HG03103 (cell line): ENCODE data around the gene KPNA3.

Source experiments
- ATAC-seq: cut with Tn5 transposase; IDR thresholded peaks from one replicate; pipeline ENCODE4 v1.9.1; 2021; ENCODE audit warnings: low read depth; ENCODE audit not compliant: unreplicated experiment

Gene KPNA3

GRCh38 chr13:49681842-49682435, 110.5 kb downstream of the KPNA3 start:
- ATAC-seq, result no peak

DNA sequence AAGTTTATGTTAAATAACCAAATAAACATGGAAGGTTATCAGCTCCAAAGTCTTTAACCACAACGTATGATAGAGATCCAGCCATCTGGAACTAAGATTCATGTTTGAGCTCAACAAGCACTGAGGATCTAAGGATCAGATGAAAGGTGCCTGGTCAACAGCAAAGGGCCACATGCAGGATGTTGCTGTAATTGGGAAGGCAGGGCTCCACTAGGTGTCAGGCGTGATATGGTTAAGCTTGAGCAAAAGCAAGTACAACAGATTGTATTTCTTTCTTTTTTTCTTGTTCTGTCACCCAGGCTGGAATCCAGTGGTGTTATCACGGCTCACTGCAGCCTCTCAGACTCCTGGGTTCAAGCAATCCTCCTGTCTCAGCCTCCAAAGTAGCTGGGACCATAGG, 113.2 kb downstream of the KPNA3 start:
- ATAC-seq, result no peak

GRCh38 chr13:49678191-49678914, 114.1 kb downstream of the KPNA3 start:
- ATAC-seq, result no peak

DNA sequence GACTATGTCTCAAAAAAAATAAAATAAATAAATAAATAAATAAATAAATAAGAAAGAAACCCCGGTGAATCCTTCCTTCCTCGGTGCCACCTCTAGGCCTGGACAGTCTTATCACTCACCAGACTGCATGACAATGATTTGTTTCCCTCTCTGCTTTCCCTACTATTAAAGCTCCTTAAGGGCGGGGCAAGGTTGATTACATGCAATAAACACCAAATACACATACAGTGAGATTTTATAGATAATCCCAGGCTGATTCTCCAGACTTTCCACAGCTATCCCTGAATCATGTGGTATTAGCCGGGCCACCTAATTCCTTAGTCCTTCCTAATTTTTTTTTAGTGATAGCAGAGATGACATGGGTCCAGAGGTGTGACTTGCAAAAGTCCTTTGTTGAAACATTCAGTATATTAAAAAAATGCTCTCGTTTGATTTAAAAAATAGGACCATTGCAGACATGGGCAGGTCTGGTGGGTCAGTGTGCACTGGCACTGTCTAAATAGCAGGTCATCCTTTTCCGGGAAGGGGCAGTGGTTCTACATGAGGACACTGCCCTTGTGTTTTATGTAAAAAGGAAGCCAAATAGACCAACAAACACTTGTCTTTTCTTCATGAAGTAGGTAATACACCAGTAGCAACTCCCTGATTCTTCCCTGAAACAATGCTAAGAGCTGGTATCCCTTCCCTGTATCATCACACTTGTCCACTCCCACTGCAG, 115.7 kb downstream of the KPNA3 start:
- ATAC-seq, result no peak

DNA sequence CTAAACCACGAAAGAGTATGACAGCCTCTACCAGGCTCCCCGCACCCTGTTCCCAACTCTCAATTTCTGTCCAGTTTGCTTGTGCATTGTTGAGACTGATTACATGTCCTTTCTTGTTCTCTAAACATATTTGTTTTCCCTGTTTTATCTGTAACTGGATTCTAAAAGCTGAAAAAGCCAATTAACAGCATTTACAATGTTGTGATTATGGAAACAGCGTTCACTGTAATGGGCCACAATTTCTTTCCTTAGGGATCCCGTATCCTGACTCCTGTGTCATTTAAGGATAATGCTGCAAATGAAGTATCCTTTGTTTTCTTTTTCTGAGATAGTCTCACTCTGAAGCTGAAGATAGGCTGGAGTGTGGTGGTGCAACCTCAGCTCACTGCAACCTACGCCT, 121.7 kb downstream of the KPNA3 start:
- no peak for ATAC-seq

- ATAC-seq, result no peak
Measured at GRCh38 chr13:49669735-49670309, 122.7 kb downstream of the KPNA3 start.

- no peak for ATAC-seq
Measured at GRCh38 chr13:49667773-49668172, 124.7 kb downstream of the KPNA3 start.

DNA sequence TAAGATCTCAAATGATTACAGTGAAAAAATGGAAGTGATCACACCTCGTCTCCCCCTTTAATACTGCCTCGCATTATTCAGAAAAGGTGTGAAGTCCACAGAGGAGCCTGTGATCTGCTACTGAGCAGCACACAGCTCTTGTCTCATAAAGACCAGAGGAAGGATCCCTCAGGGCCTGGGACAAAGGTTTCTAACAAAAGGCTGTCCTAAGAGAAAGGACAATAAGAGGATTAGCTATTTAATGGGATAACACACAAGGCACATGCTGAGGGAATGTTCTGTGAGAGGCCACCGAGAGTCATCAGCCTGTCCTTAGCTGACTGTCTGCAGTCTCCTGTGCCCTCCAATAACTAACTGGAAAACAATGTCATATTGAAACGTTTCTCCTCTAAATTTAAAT, 127.9 kb downstream of the KPNA3 start:
- ATAC-seq, result no peak

DNA sequence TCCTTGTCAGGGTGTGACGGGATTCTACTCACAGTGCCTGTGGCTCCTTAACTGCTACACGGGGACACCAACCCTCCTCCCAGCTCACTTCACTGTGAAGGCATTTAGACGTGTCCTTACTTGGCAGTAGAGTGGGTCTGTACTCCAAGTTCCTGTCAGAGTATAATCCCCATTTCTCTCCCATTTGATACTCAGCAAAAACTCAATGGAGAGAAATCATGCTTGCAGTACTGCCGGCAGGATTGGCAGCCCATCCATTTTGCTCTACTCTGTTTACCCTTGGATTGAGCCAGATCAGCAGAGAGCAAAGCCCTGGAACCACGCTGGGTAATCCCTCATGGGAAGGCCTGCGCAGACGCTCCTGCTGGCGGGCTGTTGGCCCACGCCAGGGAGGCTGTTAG, 135.2 kb downstream of the KPNA3 start:
- ATAC-seq, result no peak

DNA sequence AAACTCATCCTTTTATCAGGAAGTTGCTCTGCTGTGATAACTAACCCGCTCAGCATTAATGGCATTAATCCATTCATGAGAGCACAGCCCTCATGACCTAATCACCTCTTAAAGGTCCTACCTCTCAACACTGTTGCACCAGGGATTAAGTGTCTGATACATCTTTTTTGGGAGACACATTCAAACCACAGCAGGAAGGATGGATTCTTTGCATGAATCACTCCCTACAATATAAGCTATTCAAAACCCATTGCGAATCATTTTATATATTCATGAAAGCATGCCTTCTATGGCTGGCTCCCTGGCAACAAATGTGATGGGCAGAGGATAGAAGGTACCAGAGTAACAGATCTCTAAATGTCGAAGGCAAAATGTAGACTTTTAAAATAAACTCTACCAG, 136.6 kb downstream of the KPNA3 start:
- ATAC-seq, result no peak

DNA sequence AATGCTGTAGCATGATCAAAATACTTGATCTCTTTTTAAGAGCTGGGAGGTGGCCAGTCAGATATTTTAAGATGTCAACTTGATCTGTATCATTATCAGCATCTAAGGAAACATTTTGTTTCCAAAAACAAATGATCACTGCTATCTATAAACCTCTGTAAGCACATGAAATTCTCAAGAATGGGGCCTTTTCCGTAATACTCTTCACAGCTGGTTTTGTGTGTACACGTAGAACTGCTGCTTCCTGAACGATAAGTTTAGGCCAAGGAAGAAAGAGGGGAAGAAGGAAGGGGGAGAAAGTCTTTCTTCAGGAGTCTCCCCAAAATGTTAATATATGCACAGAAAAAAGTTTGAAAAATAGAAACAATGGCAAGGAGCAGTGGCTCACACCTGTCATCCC, 138.5 kb downstream of the KPNA3 start:
- no peak for ATAC-seq

GRCh38 chr13:49653478-49653877, 139.0 kb downstream of the KPNA3 start:
- ATAC-seq, result no peak

DNA sequence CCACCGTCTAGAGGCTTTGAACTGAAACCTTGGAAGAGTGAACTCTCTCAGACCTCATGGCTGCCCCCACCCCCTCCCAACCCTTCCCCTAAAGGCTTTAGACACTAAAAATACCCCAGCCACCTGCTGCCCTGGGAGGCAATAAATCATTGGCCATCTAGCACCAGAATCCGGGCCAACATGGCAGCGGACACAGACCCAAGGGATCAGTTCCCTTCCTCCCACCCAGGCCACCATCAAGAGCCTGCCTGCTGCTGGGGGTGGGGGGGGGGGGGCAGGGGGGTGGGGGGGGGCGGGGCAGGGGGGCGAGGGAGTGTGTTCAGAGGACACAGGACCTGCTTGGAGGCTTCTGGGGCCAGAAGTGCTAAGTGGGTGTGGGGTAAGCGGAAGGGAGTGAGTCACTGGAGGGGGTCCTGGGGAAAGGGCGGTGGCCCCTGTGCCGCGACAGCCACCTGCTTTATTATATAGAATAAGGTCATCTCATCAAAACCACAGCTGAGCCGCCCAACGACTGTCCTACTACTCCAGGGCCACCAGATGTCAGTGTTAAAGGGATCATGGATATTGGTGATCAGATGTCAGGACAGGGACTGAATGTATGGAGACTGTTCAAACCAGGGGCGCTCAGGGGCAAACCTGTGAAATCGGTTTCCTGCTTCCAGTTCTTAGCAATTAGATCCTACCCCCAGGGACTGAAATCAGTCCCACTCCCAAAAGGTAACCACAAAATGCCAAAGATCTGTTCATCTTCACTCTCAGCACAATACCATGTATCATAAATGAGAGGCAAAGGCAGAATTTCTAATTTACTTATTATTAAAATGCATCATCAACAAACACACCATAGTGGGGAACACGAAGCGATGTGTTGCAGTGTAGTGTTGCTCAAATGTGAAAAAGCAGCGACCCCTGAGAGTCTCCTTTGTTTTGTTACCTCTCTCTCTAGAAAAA, 139.9 kb downstream of the KPNA3 start:
- no peak for ATAC-seq

DNA sequence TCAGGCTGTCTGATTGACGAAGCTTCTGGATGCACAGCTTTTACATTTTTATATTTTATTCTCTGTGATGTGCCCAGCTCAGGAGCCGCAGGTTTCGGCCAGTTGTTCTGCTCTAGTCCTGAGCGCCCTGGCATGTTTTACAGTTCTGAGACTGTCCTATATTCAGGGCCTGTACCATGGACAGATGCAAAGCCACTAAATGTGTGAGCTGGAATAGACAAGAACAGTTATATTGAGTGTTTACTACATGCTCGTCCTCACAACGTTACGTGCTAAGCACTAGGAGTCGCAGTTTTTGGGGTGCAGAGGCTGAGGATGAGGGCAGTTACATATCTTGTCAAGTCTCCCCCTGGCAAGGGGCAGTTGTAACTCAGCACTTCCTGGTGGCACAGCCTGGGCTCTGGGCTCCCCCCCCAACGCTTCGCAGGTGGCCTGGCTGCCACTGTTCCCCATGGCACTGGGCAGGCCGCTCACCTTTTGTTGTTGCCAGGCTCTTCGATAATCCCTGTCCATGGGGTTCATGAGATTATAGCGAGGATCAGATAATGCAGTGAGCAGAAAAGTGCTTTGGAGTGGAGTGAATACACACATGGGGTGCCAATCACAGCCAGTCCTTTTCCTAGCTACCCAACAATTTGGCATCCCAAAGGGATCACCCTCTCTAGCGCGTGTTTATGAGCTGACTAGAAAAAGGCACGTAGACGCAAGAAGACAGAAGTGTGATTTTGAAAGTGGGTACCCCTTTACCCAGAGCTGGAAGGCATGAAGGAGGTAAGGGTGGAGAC, 140.7 kb downstream of the KPNA3 start:
- no peak for ATAC-seq

GRCh38 chr13:49649963-49650312, 142.5 kb downstream of the KPNA3 start:
- no peak for ATAC-seq
